ENCODE measurements around the gene DAPK2.

- TF ChIP-seq, protein P1, sequence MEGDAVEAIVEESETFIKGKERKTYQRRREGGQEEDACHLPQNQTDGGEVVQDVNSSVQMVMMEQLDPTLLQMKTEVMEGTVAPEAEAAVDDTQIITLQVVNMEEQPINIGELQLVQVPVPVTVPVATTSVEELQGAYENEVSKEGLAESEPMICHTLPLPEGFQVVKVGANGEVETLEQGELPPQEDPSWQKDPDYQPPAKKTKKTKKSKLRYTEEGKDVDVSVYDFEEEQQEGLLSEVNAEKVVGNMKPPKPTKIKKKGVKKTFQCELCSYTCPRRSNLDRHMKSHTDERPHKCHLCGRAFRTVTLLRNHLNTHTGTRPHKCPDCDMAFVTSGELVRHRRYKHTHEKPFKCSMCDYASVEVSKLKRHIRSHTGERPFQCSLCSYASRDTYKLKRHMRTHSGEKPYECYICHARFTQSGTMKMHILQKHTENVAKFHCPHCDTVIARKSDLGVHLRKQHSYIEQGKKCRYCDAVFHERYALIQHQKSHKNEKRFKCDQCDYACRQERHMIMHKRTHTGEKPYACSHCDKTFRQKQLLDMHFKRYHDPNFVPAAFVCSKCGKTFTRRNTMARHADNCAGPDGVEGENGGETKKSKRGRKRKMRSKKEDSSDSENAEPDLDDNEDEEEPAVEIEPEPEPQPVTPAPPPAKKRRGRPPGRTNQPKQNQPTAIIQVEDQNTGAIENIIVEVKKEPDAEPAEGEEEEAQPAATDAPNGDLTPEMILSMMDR (IDR thresholded peaks at IDR 0.05) = no peak
- no peak for TF ChIP-seq POLR2A (IDR thresholded peaks at IDR 0.05)
Measured at GRCh38 chr15:64000183-64000951, 45.9 kb downstream of the DAPK2 start.
